CD14-positive monocyte (primary cell): ENCODE measurements around the gene NTPCR. TPM values are rescaled to one million over a fixed set of nuclear protein-coding genes. Genes with fewer than 3 reads are reported as not detected.
A peak's percentile ranks its signal among the peaks of the same experiment; 100 is the strongest.

Experiments used
- DNase-seq, 3 donors: peaks; one replicate each; pipeline ENCODE4 v3.0.0-alpha.2; 2011 to 2022
- H2AFZ ChIP-seq: 2 replicates; pipeline ENCODE4 v1.6.0; 2012; ENCODE audit warnings: mild to moderate bottlenecking, low read depth, low read length, inconsistent platforms; ENCODE audit not compliant: insufficient read depth, poor library complexity, severe bottlenecking
- H3K27ac ChIP-seq, 2 donors: 1 replicate in 1 of 2; 2 replicates in 1 of 2; pipeline ENCODE4 v1.5.1; 2012 to 2013; ENCODE audit warnings: low read length in 2 of 2, control low read depth in 1 of 2, inconsistent platforms in 1 of 2, low read depth in 1 of 2, mild to moderate bottlenecking in 1 of 2
- H3K27me3 ChIP-seq, 2 donors: one replicate each; pipeline versions ENCODE4 v1.6.0 to v1.6.1; 2011 to 2013; ENCODE audit warnings: low read length in 2 of 2; ENCODE audit not compliant: control insufficient read depth in 2 of 2, insufficient read depth in 2 of 2
- H3K36me3 ChIP-seq, 2 donors: replicated peaks in 1 of 2; 1 replicate in 1 of 2; 2 replicates in 1 of 2; pipeline versions ENCODE4 v1.5.1 to v1.6.1; 2012 to 2013; ENCODE audit warnings: low read length in 2 of 2, control low read depth in 1 of 2, inconsistent platforms in 1 of 2, mild to moderate bottlenecking in 1 of 2; ENCODE audit not compliant: insufficient read depth in 2 of 2, control insufficient read depth in 1 of 2
- H3K4me1 ChIP-seq, 2 donors: 1 replicate in 1 of 2; 2 replicates in 1 of 2; pipeline versions ENCODE4 v1.5.1 to v1.6.1; 2012 to 2013; ENCODE audit warnings: low read length in 2 of 2, control low read depth in 1 of 2, inconsistent platforms in 1 of 2, mild to moderate bottlenecking in 1 of 2, moderate library complexity in 1 of 2; ENCODE audit not compliant: insufficient read depth in 2 of 2, control insufficient read depth in 1 of 2
- H3K4me2 ChIP-seq: replicated peaks from 2 replicates; pipeline ENCODE3; 2012; ENCODE audit warnings: low read length, moderate library complexity, mild to moderate bottlenecking; ENCODE audit not compliant: poor library complexity, severe bottlenecking; ENCODE audit errors: extremely low read depth
- H3K4me3 ChIP-seq, 3 experiments: fragments of 200-600 bp in 1 of 3; sonication (generic) in 1 of 3; replicated peaks in 1 of 3; 1 replicate in 2 of 3; 2 replicates in 1 of 3; pipeline ENCODE4 v1.5.1; 2011 to 2013; ENCODE audit warnings: low read length in 3 of 3, mild to moderate bottlenecking in 3 of 3, control low read depth in 2 of 3, low read depth in 2 of 3, inconsistent platforms in 1 of 3, moderate library complexity in 1 of 3
- H3K79me2 ChIP-seq: 2 replicates; pipeline ENCODE4 v1.6.0; 2012; ENCODE audit warnings: mild to moderate bottlenecking, control low read depth, inconsistent platforms, low read length, moderate library complexity; ENCODE audit not compliant: insufficient read depth
- H3K9ac ChIP-seq: 2 replicates; pipeline ENCODE4 v1.6.0; 2017; ENCODE audit warnings: low read length, mild to moderate bottlenecking; ENCODE audit not compliant: insufficient read depth, poor library complexity, severe bottlenecking
- H3K9me3 ChIP-seq, 2 donors: replicated peaks in 1 of 2; 1 replicate in 1 of 2; 2 replicates in 1 of 2; pipeline versions ENCODE4 v1.5.1 to v1.6.1; 2012 to 2013; ENCODE audit warnings: low read length in 2 of 2, control low read depth in 1 of 2; ENCODE audit not compliant: control insufficient read depth in 1 of 2, insufficient read depth in 1 of 2
- H4K20me1 ChIP-seq: 2 replicates; pipeline ENCODE4 v1.6.0; 2012; ENCODE audit warnings: mild to moderate bottlenecking, low read length, control low read depth, moderate library complexity; ENCODE audit not compliant: insufficient read depth
- H3K27ac Mint-ChIP-seq, 7 donors: one replicate each; pipeline ENCODE4 v1.8.0; 2020; ENCODE audit warnings: mild to moderate bottlenecking in 7 of 7, mixed read lengths in 7 of 7, moderate library complexity in 6 of 7, inconsistent platforms in 2 of 7
- H3K27me3 Mint-ChIP-seq, 3 donors: one replicate each; pipeline ENCODE4 v1.8.0; 2021 to 2022; ENCODE audit warnings: low read depth in 3 of 3, mild to moderate bottlenecking in 3 of 3, mixed read lengths in 3 of 3, moderate library complexity in 3 of 3, inconsistent platforms in 1 of 3
- H3K36me3 Mint-ChIP-seq, 2 donors: one replicate each; pipeline ENCODE4 v1.8.0; 2020; ENCODE audit warnings: mixed read lengths in 2 of 2, inconsistent platforms in 1 of 2, mild to moderate bottlenecking in 1 of 2
- H3K4me1 Mint-ChIP-seq: one replicate; pipeline ENCODE4 v1.8.0; 2020; ENCODE audit warnings: mild to moderate bottlenecking, mixed read lengths
- H3K4me3 Mint-ChIP-seq, 2 donors: one replicate each; pipeline ENCODE4 v1.8.0; 2020; ENCODE audit warnings: mild to moderate bottlenecking in 2 of 2, mixed read lengths in 2 of 2, moderate library complexity in 1 of 2
- H3K9me3 Mint-ChIP-seq, 7 donors: one replicate each; pipeline ENCODE4 v1.8.0; 2020 to 2022; ENCODE audit warnings: mixed read lengths in 7 of 7, mild to moderate bottlenecking in 6 of 7, moderate library complexity in 6 of 7, inconsistent platforms in 2 of 7
- CTCF ChIP-seq: fragments of 200-600 bp; IDR thresholded peaks from one replicate; pipeline ENCODE4 v1.8.0; 2022; ENCODE audit warnings: antibody characterized with exemption, mild to moderate bottlenecking
- WGBS: methylation state at CpG from one replicate; pipeline ENCODE4 v1.1.5; 2013; ENCODE audit warnings: missing lambda C conversion rate; ENCODE audit not compliant: insufficient coverage; 5-methylcytosine and 5-hydroxymethylcytosine counted together
- intact Hi-C, 2 donors: fragments of 100-400 bp; cut with micrococcal nuclease; formaldehyde crosslinking; loops; one replicate each; pipeline versions ENCODE4 v1.15.0 to v1.15.1; 2023
- polyA plus RNA-seq, 3 donors: library from polyadenylated mRNA; depleted of rRNA in 1 of 3; unstranded in 2 of 3; stranded (reverse) in 1 of 3; fragments of 300-500 nt in 2 of 3; fragments of >200 nt in 1 of 3; fragmentation: Illumina TruSeq in 2 of 3; gene quantifications; 1 replicate in 2 of 3; 2 replicates in 1 of 3; pipeline ENCODE4 v1.2.3, GENCODE V29; 2012 to 2021

Gene NTPCR
- polyA plus RNA-seq, 3 donors, result 8.6 to 42.0 (median 31.7) TPM

DNA sequence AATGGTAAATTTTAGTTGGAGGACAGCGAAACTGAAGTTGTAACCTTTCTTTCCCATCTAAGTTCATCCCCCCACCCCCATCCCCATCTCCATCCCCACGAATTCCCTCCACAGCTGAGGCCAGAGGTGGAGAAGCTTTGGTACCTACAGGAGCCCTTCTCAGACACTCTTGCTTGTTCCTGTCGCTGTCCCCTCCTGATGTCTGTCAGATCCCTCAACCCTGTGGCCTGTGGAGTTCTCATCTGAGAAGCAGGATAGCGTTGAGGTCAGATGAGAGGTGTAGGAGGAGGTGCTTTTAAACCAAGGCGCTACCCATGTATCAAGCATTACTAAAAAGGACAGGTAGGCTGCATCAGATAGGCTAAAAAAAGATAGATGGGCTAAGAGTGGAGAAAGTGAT lies 769 bp downstream of the NTPCR start:
- H3K9me3 Mint-ChIP-seq, result no peaks in the 10 kb centered on the region
- H3K9ac ChIP-seq, result peak overlapping the region; percentile 90
- DNase-seq, result no peak
- H3K27me3 Mint-ChIP-seq, result peaks cover 0 to 2% (median 0%) of the 10 kb centered on the region in 3 donors
- H3K4me3 Mint-ChIP-seq, result peak overlapping the region; percentile 89 to 97
- H3K27me3 ChIP-seq, result no peaks in the 10 kb centered on the region
- peaks cover 1 to 4% of the 10 kb centered on the region in 2 donors for H3K36me3 ChIP-seq
- peaks cover 30% of the 10 kb centered on the region for H3K4me1 Mint-ChIP-seq
- H3K27ac Mint-ChIP-seq, result peak overlapping the region in 5 of 7 donors; percentile 83 to 93 (median 91)
- peaks cover 20% of the 10 kb centered on the region for H3K79me2 ChIP-seq
- H3K4me2 ChIP-seq, result peak overlapping the region; percentile 95
- H3K4me3 ChIP-seq, result peak overlapping the region; percentile 83 to 92 (median 84)
- H3K27ac ChIP-seq, result peak overlapping the region in 1 of 2 donors; percentile 92
- WGBS, result 20% methylated on average over 1 of the region's 5 CpGs
- peaks cover 3 to 4% of the 10 kb centered on the region in 2 donors for H3K36me3 Mint-ChIP-seq
- TF ChIP-seq CTCF, result no peak
- no peaks in the 10 kb centered on the region for H3K9me3 ChIP-seq
- H3K4me1 ChIP-seq, result peaks cover 12 to 20% of the 10 kb centered on the region in 2 donors
- H2AFZ ChIP-seq, result peak overlapping the region; percentile 92
- intact Hi-C loops, result loop anchor here in 1 of 2 donors (10.0 kb wide), 1 partner anchor 316 kb away; the partner anchor contains the start of gene SIPA1L2
- H4K20me1 ChIP-seq, result no peaks in the 10 kb centered on the region

- Histone ChIP-seq H3K4me1 (peaks cover 12 to 20% of the 10 kb centered on the region in 2 donors), H3K9ac (no peak overlapping the region), H2AFZ (peak overlapping the region; percentile 92), H3K4me3 (peak overlapping the region in 1 of 3 experiments; percentile 92), H3K27me3 (no peaks in the 10 kb centered on the region), H3K9me3 (no peaks in the 10 kb centered on the region), H3K79me2 (peaks cover 20% of the 10 kb centered on the region), H3K36me3 (peaks cover 4 to 7% of the 10 kb centered on the region in 2 donors), H3K27ac (no peak overlapping the region), H4K20me1 (no peaks in the 10 kb centered on the region), H3K4me2 (peak overlapping the region; percentile 95)
- DNase-seq, result no peak
- intact Hi-C loops, result loop anchor here in 1 of 2 donors (10.0 kb wide), 1 partner anchor 317 kb away; the partner anchor contains the start of gene SIPA1L2
- Mint-ChIP-seq H3K9me3 (no peaks in the 10 kb centered on the region), H3K4me1 (peaks cover 30% of the 10 kb centered on the region), H3K36me3 (peaks cover 6 to 8% of the 10 kb centered on the region in 2 donors), H3K27me3 (peaks cover 0 to 2% (median 0%) of the 10 kb centered on the region in 3 donors), H3K27ac (no peak overlapping the region), H3K4me3 (peak overlapping the region in 1 of 2 donors; percentile 97)
- TF ChIP-seq CTCF, result no peak
- WGBS, result no CpG with 5 or more reads among the region's 1 CpG
Measured at GRCh38 chr1:232951605-232952004, 1.2 kb downstream of the NTPCR start.
